T-helper 1 cell (primary cell): ENCODE measurements around the gene MSANTD2.
"Not testable (repeated sequence)": the region's sequence is repeated elsewhere in the genome, so short reads cannot be mapped to it uniquely, and the experiment has no call there.

ENCODE experiments used
- DNase-seq, 5 donors: peaks; one replicate each; pipeline ENCODE4 v3.0.0-alpha.2; 2012 to 2020

Gene MSANTD2

DNA sequence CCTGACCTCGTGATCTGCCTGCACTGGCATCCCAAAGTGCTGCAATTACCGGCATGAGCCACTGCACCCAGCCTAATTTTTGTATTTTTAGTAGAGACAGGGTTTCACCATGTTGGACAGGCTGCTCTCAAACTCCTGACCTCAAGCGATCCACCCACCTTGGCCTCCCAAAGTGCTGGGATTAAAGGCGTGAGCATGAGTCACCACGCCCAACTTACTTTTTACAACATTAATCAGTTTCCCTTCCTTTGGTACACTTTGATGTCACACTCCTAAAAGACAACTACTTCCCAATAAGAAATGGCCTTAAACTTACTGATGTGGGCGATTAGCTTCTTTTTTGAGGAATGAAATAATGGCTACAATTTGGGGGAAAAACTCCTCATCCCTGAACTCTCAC is 29.2 kb downstream of the MSANTD2 start:
- DNase-seq = not testable (repeated sequence)

DNA sequence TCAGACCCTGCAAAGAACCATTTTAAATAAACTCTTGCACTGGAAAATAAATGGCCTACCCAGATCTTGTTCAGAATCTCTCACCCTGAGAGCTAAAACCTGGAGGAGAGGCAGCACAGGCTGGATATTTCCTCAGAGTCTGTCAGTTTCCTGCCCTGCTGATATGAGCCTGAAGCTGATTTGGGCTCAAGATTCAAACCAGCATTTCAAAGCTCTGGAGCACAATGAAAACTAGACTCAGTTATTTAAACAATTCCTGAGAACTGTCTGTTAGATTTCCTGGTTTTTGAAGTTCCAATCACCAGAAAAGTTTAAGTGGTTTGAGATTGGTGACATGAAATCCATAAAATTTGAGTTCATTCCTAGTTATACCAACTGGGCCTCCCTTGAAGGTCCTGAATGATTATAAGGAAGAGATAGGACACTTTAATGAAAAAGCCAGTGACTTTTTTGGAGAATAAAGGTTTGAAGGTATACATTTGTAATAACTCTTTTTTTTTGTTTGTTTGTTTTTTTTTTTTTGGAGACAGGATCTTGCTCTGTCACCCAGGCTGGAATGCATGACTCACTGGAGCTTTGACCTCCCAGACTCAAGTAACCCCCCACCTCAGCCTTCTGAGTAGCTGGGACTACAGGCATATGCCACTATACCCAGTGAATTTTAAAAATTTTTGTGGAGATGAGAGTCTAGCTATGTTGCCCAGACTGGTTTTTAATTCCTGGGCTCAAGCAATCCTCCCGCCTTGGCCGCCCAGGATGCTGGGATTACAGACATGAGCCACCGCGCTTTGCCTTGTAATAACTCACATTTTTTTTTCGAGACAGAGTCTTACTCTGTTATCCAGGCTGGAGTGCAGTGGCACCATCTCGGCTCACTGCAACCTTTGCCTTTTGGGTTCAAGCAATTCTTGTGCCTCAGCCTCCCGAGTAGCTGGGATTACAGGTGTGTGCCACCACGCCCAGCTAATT is 30.1 kb downstream of the MSANTD2 start:
- DNase-seq = no peak

DNA sequence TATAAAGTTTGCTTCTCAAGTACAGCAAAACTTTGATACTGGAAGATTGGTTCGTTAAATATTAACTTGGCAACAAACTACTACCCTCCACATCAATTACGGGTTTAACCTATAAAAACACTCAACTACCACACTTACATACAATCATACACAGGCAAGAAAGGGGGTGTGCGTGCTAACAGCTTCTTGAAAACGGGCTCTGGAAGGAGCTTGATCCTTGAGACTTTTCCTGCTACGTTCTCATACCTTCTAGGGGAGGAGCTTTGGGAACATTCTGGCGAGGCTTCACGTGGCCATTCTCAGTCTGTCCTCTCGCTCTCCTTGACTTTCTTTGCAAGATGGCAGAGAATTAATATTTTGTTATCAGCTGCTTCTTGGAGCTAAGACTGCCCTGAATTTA is 31.3 kb downstream of the MSANTD2 start:
- no peak for DNase-seq

DNA sequence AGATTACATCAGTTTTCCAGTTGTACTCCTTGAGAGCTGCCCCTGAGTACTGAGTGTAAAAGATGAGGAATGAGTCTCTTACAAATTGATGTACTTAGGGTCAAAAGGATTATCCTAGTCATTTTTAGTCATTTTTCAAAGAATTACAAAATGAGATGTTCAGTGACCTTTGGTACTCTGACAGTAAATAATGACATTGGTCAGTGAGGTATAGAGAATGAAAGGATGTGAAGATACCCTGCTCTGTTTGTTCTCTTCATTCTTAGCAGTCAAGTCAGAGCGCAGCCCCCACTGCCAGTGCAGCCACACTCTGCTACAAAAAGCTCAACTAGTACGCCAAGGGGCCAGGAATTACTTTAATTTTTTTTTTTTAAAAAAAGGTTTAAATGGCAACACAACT is 34.0 kb downstream of the MSANTD2 start:
- no peak for DNase-seq

DNA sequence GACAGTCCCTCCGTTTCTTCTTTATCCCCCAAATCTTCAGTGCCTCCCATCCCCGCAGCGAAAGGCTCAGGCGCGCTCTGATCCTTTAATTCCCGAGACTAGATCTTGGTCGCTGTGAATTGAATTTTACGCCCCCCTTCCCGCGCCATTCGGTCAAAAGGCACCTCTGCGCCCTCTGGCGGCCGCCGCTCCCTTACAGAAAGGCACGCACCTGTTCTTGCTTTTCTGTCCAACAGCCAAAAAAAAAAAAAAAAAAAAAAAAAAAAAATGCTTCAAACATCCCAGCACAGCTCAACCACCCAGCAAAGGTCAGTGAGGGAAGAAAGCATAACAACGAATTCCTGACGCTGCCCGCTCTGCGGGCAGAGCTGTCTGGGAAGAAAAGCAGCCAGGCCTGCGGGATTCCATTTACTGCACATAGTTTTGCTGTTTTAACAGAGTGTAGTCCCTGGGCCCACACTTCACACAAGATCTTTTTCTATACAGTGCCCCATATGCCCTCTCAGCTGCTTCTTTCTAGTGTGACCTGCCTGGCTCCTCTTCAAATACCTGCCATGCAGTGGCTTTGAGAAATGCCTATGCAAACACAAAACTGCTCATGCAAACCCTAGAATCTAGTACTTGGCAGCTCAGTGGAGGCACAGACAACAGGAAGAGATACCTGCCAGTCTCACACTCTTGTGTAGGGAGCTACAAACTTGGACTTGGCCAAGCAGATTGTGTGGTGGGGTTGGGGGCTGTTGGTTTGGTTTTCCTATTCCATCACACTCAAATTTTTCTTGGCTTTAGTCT is 36.9 kb downstream of the MSANTD2 start:
- DNase-seq = peak; percentile 63 to 86 (median 74)

DNA sequence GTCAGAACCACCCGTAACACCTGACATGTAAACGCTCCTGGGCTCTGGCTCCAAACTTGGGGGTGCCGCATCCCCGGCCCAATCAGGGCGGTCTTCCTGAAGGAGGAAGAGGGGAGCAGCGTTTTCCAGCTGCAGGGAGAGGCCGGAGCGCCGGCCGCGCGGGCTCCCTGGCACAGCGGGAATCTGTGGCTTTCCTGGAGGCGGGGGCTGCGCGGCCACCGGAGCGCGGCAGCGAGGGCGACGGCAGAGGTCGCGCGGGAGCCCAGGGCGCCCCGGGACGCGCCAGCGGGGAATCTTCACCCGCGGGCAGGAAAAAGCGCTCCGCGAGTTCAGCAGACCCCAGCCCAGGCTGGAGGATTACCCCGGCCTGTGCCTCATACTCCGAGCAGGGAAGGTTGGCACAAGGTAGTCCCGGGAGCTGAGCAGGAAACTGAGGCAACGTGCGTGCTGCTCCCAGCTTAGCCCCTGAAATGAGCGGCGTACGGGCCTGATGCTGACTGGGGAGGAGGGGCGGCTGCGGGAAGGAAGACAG is 37.5 kb downstream of the MSANTD2 start:
- DNase-seq = no peak

DNA sequence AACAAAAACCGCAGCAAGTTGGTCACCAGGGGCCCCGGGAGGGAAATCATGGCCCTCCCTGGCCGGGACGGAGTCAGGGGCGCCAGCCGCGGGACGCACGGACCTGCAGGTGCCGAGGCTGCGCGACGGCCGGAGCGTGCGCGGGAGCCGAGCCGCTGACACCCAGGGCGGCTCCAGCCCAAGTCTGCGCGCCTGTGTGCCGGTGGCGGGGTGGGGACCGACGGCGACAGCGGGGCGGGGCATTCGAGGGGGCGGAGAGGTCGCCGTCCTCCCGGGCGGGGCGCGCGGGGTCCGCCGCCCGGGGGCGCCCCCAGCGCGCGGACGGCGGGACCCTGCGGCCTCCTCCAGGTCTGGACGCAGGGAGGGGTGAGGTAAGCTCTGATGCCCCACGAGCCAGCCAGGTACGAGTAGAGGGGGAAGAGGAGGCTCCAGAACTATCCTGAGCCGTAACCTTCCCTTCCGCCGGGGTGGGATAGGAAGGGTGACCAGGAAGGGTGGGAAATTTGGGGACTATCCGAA is 38.0 kb downstream of the MSANTD2 start, which contains the start of gene ESAM:
Gene ESAM (minus strand): TSS at position 186 of the 519 bp plus-strand sequence. CDS start 136 bp downstream, at position 50.
- DNase-seq = peak; percentile 35 to 65 (median 60)

DNA sequence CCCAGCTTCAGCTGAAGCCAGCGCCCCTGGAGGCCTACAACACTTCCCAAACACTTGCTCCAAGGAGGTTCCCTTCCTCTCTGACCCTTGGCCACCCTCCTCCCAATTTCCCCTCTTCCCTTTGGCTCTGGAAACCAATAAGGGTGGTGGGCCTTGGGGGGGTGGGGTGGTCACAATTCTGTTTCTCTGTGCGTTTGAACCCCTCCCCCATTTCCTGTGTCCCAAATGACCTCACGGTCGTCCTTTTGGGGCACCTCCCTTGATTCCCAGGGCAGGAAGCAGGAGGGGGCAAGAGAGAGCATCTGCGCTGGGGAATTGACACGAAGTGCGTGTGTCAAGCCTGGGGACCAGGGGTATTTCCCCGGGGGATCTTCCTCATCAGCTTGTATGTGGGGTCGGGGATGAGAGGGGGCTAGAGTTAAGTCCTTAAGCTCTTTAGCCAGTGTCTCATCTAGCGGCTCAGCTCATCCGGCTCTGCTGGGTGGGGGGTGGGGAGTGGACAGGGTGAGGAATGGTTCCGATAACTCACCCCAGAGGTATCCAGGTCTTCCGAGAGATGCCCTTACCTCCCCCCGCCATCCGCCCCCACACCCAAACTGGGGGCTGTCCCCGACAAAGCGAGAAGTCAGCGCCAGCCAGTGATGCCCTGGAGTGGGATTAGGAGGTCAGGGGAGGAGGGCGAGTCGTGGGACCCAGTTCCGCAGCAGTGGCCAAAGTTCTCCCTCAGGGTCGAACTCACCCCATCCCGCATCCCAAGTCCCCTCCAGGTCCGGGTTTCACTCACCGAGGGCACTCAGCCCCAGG is 38.7 kb downstream of the MSANTD2 start:
- no peak for DNase-seq

DNA sequence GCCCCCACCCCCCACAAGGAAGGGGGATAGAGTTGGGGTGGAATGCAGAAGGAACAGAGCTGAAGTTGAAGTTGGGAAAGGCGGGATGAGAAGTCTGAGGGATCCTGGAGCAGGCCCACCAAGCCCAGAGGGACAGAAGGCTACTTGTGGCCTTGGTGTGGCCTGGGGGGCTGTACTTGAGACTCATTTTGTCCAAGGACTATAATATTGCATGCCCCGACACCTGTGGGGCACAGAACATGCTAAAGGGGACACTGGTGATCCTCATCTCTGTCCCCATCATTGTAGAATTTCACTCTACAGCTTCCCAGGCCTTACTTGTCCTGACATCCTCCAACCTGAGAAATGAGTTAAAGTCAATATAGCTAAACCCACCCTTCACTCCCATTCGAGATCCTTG is 39.4 kb downstream of the MSANTD2 start:
- no peak for DNase-seq

DNA sequence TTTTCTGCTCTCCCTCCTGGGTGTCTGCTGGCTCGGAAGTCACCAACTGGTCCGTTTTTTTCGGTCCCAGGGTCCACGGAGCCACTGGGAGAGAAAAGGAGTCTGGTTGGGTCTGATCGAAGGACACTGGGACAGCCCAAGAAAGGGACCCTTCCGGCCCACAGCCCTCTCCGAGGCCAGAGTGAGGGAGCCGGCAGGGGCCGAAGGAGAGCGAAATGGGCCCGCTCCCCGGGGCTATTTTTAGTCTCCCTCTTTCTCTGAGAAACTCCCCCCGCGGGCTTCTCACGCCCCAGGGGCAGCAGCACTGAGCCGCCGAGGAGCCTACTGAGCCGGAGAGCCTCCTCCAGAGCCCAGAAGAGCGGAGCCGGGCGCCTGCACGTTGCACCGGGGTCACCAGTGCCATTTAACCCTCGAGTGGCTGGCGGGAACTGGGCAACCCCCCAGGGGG is 40.0 kb downstream of the MSANTD2 start:
- DNase-seq = no peak

DNA sequence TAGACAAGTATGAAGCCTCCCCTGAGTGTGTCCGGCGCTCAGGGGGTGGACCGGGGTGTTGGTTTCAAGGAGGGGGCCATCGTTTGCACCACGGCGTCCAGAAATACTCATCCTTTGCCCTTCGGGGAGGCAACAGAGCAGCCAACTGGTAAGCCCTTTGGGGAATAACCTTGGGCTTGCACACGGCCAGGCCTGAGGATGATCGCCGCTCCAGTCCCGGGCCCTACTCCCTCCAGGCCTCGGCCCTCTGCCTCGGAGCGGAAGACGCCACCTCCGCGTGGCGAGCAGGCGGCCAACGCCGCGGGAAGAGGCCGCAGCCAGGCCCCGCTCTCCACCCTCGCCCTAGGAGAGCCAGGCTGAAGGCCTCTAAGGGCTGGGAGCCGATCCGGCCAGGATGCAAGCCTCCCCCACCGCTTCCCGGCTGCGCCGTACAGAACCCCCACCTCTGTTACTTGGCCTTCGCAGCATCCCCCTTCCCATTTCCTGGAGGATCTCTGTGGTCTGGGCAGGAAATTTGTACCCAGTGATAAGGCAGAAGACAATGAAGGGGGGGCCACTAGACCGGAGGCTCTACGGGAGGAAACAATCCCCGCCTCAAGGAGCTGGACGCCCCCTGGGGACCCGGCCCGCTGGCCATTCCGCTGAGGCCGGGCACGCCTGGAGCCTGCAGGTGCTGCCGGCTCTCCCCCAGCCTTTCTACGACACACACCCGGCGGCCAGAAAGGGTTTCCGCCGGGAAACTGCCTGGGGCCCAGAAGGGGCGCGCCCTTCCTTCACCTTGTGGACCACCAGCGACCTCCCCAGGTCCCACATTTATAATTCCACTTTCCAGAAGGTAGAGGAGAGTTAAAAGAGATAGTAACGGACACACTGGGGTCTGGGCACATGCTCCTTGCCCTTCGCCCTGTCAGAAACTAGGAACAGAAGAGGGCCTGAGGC is 40.7 kb downstream of the MSANTD2 start:
- no peak for DNase-seq

DNA sequence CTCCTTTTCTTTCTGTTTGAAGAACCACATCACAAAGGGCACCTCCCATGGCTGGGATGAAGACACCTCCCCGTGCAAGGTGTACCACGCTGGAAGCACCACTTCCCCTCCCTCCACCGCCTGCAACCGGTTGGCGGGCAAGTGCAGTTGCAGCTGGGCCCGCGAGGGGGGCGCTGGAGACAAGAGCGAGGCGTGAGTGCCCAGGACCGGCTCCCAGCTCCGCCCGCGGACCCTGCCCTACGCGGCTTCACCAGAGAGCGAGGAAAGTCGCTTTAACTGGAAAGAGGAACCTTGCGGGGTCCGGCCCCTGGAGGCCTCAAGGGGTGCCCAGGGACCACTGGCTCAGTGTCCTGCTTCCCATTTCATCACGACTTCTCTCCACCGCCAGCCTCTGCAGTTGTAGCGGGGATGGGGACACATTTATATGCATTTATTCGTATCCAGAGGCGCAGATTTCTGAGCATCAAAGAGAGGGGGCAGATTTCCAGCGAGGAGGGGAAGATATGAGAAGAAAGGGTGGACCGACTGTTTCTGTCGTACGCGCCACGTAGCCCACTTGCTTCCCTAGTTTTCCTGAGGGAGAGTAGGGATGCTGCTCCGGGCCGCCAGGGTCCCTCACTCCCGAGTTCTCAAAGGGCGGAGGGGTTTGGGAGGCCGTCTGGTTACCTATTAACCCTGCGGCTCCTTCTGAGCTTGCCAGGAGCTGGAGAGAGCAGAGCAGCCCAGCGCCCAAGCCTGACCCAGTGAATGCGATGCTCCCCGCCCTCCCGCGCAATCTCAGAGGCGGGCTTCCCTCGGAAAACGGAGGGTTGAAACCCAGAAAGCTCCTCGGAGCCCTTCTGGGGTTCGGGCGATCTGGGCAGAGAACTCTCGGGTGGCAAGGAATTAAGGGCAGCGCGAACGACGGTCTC is 41.6 kb downstream of the MSANTD2 start:
- DNase-seq = peak in 4 of 5 donors; percentile 48 to 64 (median 60)

DNA sequence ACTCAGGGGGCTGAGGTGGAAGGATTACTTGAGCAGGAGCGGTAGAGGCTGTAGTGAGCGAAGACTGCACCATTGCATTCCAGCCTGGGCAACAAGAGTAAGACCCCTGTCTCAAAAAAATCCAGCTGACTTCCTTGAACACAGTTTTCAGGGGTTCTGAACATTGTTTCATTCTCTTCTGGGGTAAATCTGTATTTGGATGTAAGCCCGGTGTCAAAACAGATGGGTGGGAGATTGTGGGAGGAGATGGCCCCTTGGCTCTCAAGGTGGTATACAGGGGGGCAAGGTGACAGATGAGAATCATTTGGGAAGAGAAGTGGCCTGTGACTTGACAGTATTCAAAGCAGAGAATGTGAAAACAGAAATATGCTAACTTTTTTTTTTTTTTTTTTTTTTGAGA is 42.9 kb downstream of the MSANTD2 start:
- DNase-seq = no peak

DNA sequence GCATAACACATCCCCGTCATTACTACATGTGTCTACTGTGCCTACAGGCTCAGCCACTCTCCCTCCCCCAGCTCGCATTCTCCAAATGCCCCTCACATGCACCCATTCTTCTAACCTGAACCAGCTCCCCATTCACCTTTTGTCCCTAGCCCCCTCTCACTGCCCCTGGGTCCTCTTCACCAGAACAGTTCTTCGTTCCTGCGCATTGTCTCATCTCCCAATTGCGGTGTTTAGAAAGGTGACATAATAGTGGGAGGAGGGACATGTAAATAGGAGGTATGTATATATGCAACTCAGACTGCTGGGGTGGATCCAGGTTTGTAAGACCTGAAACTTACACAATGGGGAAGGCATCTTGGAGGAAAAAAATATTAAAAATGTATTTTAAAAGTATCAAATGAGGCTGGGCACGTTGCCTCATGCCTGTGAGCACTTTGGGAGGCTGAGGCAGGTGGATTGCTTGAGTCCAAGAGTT is 43.4 kb downstream of the MSANTD2 start:
- DNase-seq = no peak

DNA sequence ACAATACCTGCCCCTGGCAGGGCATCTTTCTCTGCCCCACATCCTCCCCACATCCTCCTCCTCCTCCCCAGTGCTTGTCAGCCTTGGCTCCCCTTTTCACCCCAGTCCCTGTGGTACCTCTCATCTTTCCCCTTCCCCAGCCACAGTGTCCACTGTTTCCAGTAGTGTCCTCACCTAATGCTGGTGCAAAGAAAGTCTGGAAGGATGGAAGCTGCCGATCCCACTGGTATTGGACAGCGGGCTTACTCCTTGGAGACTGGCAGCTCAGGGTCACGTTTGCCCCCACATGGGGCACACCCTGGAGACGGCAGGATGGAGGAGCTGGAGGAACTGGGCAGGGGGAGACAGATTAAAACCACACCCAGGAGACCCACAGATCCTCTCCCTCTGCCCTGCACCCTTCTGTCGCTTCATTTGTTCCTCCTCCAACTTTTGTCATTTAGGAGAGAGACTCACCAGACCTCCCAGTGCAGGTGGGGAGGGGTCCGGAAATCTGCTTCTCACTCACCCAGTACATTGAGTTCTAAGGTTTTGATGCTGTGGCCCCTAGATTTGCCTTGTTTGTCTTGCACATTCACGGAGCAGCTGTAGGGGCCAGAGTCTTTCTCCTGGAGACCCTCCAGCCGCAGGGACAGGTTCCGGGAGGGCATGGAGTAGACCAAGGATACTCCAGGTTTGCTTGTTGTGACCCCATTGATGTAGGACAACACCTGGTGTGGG is 44.0 kb downstream of the MSANTD2 start:
- no peak for DNase-seq

DNA sequence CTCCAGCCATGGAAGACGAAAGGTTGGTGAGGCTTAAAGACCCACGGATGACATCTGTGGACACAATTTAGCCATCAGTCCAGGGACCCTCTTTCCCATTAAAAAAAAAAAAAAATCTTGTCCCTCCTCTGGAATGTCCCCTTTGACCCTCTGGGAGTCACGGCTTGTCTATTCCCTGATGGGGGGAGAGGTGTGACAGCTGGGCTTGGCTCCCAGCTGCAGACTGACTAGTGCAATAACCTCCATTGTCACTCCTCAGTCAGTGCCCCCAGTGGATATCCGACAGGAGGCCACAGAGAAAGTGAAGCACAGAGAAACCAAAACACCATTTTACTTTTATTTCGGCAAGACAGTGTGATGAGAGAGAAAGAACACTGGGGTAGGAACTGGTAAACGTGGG is 45.5 kb downstream of the MSANTD2 start:
- no peak for DNase-seq

DNA sequence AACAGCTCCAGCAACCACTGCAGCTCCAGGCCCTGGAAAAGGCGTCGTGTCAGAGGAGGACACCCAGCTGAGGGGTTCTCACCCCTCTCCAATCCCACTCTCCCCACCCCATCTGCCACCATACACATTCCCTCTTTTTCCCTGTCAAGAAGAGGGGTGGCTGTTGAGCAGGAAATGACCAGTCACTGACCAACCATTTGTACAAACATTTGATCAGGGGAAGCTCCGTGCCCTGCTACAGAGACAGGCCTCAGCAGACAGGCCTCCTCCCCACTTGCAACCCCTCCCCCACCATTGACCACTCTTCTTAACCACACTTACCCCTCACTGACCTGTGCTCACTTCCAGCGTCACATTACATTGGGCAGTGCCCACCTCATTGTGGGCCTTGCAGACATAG is 45.9 kb downstream of the MSANTD2 start:
- DNase-seq = no peak

DNA sequence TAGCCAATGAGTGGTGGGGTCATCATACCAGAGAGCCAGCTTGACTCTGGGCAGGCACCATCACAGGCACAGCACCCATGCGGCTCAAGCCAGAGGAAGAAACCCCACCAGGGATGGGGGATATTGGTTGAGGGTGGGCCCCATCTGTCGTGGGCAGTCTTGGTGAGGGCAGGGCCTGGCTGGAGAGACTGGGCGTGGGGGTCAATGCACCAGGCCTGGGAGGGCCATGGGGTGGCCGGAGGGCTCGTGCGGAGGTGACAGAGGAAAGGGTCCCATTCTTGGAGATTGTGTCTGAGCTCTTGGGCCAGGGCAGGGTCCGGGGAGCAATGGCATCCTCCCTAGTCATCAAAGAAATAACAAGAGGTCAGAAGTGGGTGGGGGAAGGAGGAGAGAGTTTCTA is 46.6 kb downstream of the MSANTD2 start:
- DNase-seq = no peak

DNA sequence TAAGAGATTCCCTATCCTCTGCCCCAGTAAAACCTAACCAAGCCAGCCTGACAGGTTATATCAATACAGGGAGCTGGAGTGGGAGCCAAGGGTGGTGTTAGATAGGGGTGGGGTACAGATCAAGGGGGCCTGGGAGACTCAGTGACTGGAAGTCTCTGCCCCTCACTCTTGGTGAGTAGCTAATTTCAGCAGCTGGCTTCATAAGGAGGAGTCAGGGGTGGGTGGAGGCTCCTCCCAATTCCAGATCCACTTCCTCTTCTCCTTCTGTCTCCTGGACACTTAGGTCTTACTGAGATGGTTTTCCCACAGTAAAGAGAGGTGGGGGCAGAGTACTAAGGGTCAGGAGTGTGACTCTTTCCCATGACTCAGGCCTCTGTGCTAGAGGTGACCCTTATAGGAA is 47.0 kb downstream of the MSANTD2 start:
- no peak for DNase-seq
